ENCODE data around the gene NEURL2. TPM values are rescaled to one million over a fixed set of nuclear protein-coding genes. Genes with fewer than 3 reads are reported as not detected.

The NEURL2 gene, protein sequence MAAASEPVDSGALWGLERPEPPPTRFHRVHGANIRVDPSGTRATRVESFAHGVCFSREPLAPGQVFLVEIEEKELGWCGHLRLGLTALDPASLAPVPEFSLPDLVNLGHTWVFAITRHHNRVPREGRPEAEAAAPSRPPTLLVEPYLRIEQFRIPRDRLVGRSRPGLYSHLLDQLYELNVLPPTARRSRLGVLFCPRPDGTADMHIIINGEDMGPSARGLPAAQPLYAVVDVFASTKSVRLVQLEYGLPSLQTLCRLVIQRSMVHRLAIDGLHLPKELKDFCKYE
- 2.3 and 3.7 TPM in 2 replicates for total RNA-seq (2014; rRNA removed)
- percentile 62 among the genes with signal in this experiment for Bru-seq, nascent RNA
- BruChase-seq, experiment 1, labeled RNA remaining after a 6-hour chase: percentile 50 among the genes with signal in this experiment
- BruChase-seq, experiment 2, labeled RNA remaining after a 2-hour chase: percentile 57 among the genes with signal in this experiment
- long read RNA-seq, partial matches to known transcripts: 1 of 9 reads
- long read RNA-seq, other reads (novel, unspliced or antisense): 5 of 9 reads

DNA sequence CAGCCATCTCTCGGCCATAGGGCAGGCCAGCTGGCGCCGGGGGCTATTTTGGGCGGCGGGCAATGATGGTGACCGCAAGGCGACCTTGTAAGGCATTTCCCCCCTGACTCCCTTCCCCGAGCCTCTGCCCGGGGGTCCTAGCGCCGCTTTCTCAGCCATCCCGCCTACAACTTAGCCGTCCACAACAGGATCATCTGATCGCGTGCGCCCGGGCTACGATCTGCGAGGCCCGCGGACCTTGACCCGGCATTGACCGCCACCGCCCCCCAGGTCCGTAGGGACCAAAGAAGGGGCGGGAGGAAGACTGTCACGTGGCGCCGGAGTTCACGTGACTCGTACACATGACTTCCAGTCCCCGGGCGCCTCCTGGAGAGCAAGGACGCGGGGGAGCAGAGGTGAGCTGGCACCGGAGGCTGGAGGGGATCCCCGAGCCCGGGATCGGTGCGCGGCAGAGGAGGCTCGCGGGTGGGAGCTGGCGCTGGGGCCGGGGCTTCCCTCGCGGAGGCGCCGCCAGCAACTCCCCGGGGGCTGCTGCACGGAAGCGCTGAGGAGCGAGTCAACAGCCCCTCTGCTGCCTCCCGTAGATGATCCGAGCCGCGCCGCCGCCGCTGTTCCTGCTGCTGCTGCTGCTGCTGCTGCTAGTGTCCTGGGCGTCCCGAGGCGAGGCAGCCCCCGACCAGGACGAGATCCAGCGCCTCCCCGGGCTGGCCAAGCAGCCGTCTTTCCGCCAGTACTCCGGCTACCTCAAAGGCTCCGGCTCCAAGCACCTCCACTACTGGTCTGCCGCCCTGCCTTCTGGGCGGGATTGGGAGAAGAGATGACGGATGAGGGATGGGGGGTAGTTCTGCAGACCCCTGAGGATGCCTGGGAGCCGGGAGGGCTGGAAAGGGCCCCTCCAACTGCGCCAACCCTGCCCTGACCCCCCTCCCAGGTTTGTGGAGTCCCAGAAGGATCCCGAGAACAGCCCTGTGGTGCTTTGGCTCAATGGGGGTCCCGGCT is at the start of gene NEURL2, which contains the start of gene CTSA:
Gene NEURL2, minus strand, starts transcription at position 224 of the 999 bp plus-strand sequence. Its CDS starts 217 bp downstream, at position 7.
Gene CTSA, plus strand, starts transcription at position 351 of the 999 bp plus-strand sequence. Its CDS starts 234 bp downstream, at position 585.
- no peaks in the 10 kb centered on the region for H3K27me3 ChIP-seq (ENCODE audit: low read length)
- CTCF ChIA-PET: interaction anchor here (0.6 to 1.0 kb wide), 3 partner anchors 55 to 79 kb away, joined by 3 to 4 read pairs (median 3); no protein-coding TSS in a partner anchor
- intact Hi-C loops (cut with micrococcal nuclease): loop anchor here (5.0 kb wide), 1 partner anchor 79 kb away; the partner anchor contains the start of gene UBE2C
- no peaks in the 10 kb centered on the region for H4K20me1 ChIP-seq (ENCODE audit: low read length)
- H3K4me2 ChIP-seq (ENCODE audit: low read length): peak within 1 kb of the TSS; percentile 96
- H2AFZ ChIP-seq (ENCODE audit: low read length): peak within 1 kb of the TSS; percentile 89
- H3K4me3 ChIP-seq (ENCODE audit: low read length): peak within 1 kb of the TSS; percentile 78
- H3K9ac ChIP-seq (ENCODE audit: low read length): peak within 1 kb of the TSS; percentile 76
- H3K36me3 ChIP-seq (ENCODE audit: low read depth, low read length): peaks cover 7% of the 10 kb centered on the region; the same call in 1 of the 2 replicates
- no peaks in the 10 kb centered on the region for H3K9me3 ChIP-seq (ENCODE audit: low read length)
- H3K79me2 ChIP-seq (ENCODE audit: low read length): peaks cover 14% of the 10 kb centered on the region; the same call in 1 of the 2 replicates
- H3K4me1 ChIP-seq (ENCODE audit: insufficient read depth, low read length): peaks cover 23% of the 10 kb centered on the region
- H3F3A ChIP-seq (ENCODE audit: low read length, unreplicated experiment): no peaks in the 10 kb centered on the region
- ATAC-seq (peak; percentile 75), DNase-seq (peak; percentile 87)
- POLR2A ChIA-PET (ENCODE audit: unreplicated experiment): interaction anchor here (0.5 to 0.6 kb wide), 2 partner anchors 13 to 57 kb away, joined by 3 read pairs; partner anchors contain the start of gene SNX21
- peak within 1 kb of the TSS; percentile 16 for H3K27ac ChIP-seq (ENCODE audit: low read length)
- no peaks in the 10 kb centered on the region for H3K9me2 ChIP-seq (replicated peaks; ENCODE audit: low read length)
- BruUV-seq (replicated peaks): TSS peak; percentile 58
- TF ChIP-seq EZH2 (IDR thresholded peaks at IDR 0.05; ENCODE audit: low read length, unreplicated experiment): no peak
- TF ChIP-seq, protein P1, sequence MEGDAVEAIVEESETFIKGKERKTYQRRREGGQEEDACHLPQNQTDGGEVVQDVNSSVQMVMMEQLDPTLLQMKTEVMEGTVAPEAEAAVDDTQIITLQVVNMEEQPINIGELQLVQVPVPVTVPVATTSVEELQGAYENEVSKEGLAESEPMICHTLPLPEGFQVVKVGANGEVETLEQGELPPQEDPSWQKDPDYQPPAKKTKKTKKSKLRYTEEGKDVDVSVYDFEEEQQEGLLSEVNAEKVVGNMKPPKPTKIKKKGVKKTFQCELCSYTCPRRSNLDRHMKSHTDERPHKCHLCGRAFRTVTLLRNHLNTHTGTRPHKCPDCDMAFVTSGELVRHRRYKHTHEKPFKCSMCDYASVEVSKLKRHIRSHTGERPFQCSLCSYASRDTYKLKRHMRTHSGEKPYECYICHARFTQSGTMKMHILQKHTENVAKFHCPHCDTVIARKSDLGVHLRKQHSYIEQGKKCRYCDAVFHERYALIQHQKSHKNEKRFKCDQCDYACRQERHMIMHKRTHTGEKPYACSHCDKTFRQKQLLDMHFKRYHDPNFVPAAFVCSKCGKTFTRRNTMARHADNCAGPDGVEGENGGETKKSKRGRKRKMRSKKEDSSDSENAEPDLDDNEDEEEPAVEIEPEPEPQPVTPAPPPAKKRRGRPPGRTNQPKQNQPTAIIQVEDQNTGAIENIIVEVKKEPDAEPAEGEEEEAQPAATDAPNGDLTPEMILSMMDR (conservative IDR thresholded peaks at IDR 0.05; ENCODE audit: low read depth, low read length): peak; percentile 31

DNA sequence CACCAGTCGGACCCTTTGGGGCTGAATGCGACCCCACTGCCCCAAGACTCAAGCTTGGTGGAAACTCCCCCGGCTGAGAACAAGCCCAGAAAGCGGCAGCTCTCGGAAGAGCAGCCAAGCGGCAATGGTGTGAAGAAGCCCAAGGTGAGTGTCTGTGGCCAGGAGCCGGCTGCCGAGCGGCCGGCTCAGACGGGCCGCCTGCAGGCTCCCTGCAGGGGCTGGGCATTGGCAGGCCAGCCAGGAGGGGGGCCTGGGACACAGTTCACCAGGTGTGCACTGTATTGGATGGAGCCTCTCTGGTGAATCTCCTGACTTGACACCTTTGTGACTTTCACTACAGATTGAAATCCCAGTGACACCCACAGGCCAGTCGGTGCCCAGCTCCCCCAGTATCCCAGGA is 49.5 kb upstream of the NEURL2 start:
- CTCF ChIA-PET: no interaction called here
- no peaks in the 10 kb centered on the region for H3K9me3 ChIP-seq (ENCODE audit: low read length)
- ATAC-seq: no peak
- no peaks in the 10 kb centered on the region for H4K20me1 ChIP-seq (ENCODE audit: low read length)
- no peak overlapping the region for H3K27ac ChIP-seq (ENCODE audit: low read length)
- no peak overlapping the region for H3K4me2 ChIP-seq (ENCODE audit: low read length)
- intact Hi-C loops (cut with micrococcal nuclease): no loop called here
- H3K4me1 ChIP-seq (ENCODE audit: insufficient read depth, low read length): peaks cover 7% of the 10 kb centered on the region; the same call in 1 of the 2 replicates
- no peaks in the 10 kb centered on the region for H3K27me3 ChIP-seq (ENCODE audit: low read length)
- POLR2A ChIA-PET (ENCODE audit: unreplicated experiment): no interaction called here
- TF ChIP-seq, protein P1 (conservative IDR thresholded peaks at IDR 0.05; ENCODE audit: low read depth, low read length): no peak
- no peak for TF ChIP-seq EZH2phosphoT487 (IDR thresholded peaks at IDR 0.05; ENCODE audit: borderline replicate concordance, low read length)
- no peak overlapping the region for H3K9ac ChIP-seq (ENCODE audit: low read length)
- H3K4me3 ChIP-seq (ENCODE audit: low read length): no peak overlapping the region
- H2AFZ ChIP-seq (ENCODE audit: low read length): no peak overlapping the region
- no peak for DNase-seq
- H3K79me2 ChIP-seq (ENCODE audit: low read length): peaks cover 19% of the 10 kb centered on the region
- BruUV-seq (replicated peaks): no TSS peak
- peaks cover 58% of the 10 kb centered on the region for H3K36me3 ChIP-seq (ENCODE audit: low read depth, low read length)
- H3K9me2 ChIP-seq (replicated peaks; ENCODE audit: low read length): no peaks in the 10 kb centered on the region
- H3F3A ChIP-seq (ENCODE audit: low read length, unreplicated experiment): no peaks in the 10 kb centered on the region
